NCI-H2227 (cell line): ENCODE measurements around the gene C2CD2.
A peak's percentile ranks its signal among the peaks of the same experiment; 100 is the strongest.

Source experiments
- DNase-seq: peaks from one replicate; lab custom pipeline; 2025; ENCODE audit not compliant: unreplicated experiment; lab: John Stamatoyannopoulos, UW

C2CD2 gene

GRCh38 chr21:41890355-41890754 lies 63.5 kb downstream of the C2CD2 start:
- DNase-seq: no peak

GRCh38 chr21:41888749-41889376 lies 65.0 kb downstream of the C2CD2 start:
- DNase-seq: no peak

GRCh38 chr21:41887667-41888066 lies 66.2 kb downstream of the C2CD2 start:
- DNase-seq: no peak

GRCh38 chr21:41886328-41886727 lies 67.5 kb downstream of the C2CD2 start:
- DNase-seq: no peak

- no peak for DNase-seq
Measured at GRCh38 chr21:41885341-41886024, 68.3 kb downstream of the C2CD2 start.

GRCh38 chr21:41884501-41885030 lies 69.3 kb downstream of the C2CD2 start:
- DNase-seq: no peak

GRCh38 chr21:41883582-41883981 lies 70.2 kb downstream of the C2CD2 start:
- DNase-seq: no peak

- DNase-seq: no peak
Measured at GRCh38 chr21:41881051-41881450, 72.8 kb downstream of the C2CD2 start.

GRCh38 chr21:41880153-41880552 lies 73.7 kb downstream of the C2CD2 start:
- DNase-seq: no peak

GRCh38 chr21:41879190-41879998 lies 74.4 kb downstream of the C2CD2 start, which contains the start of gene PRDM15:
Gene PRDM15, minus strand, starts transcription at chr21:41879344. Its CDS starts 18,981 bp downstream, at chr21:41860363.
- peak; percentile 89 for DNase-seq

GRCh38 chr21:41878831-41879189 lies 75.0 kb downstream of the C2CD2 start:
- DNase-seq: peak; percentile 89

- peak; percentile 63 for DNase-seq
Measured at GRCh38 chr21:41877901-41878830, 75.7 kb downstream of the C2CD2 start.

GRCh38 chr21:41876928-41877652 lies 76.7 kb downstream of the C2CD2 start:
- no peak for DNase-seq

- no peak for DNase-seq
Measured at GRCh38 chr21:41876396-41876795, 77.4 kb downstream of the C2CD2 start.

GRCh38 chr21:41875086-41875485 lies 78.7 kb downstream of the C2CD2 start:
- DNase-seq: no peak

GRCh38 chr21:41874611-41875010 lies 79.2 kb downstream of the C2CD2 start:
- no peak for DNase-seq

GRCh38 chr21:41873426-41873825 lies 80.4 kb downstream of the C2CD2 start:
- DNase-seq: no peak

GRCh38 chr21:41873005-41873404 lies 80.8 kb downstream of the C2CD2 start:
- DNase-seq: no peak

- no peak for DNase-seq
Measured at GRCh38 chr21:41871293-41872030, 82.4 kb downstream of the C2CD2 start.
